Type B pancreatic cell (in vitro differentiated cells): ENCODE results near the gene PCDH18. TPM values are rescaled to one million over a fixed set of nuclear protein-coding genes. Genes with fewer than 3 reads are reported as not detected.
A peak's percentile ranks its signal among the peaks of the same experiment; 100 is the strongest.
"Not testable (repeated sequence)": the region's sequence is repeated elsewhere in the genome, so short reads cannot be mapped to it uniquely, and the experiment has no call there.

ENCODE experiments used
- DNase-seq: peaks from one replicate; pipeline ENCODE4 v3.0.0; 2021; ENCODE audit warnings: mixed read lengths; ENCODE audit not compliant: unreplicated experiment; ENCODE audit errors: extremely low spot score
- H3K27ac Mint-ChIP-seq: 2 replicates; pipeline ENCODE4 v1.8.0; 2021; ENCODE audit warnings: mild to moderate bottlenecking, mixed read lengths
- H3K27me3 Mint-ChIP-seq: 2 replicates; pipeline ENCODE4 v1.8.0; 2021; ENCODE audit warnings: mixed read lengths
- H3K36me3 Mint-ChIP-seq: 2 replicates; pipeline ENCODE4 v1.8.0; 2021; ENCODE audit warnings: mixed read lengths
- H3K4me1 Mint-ChIP-seq: one replicate; pipeline ENCODE4 v1.8.0; 2021; ENCODE audit warnings: mixed read lengths; ENCODE audit not compliant: unreplicated experiment
- H3K4me3 Mint-ChIP-seq: 2 replicates; pipeline ENCODE4 v1.8.0; 2021; ENCODE audit warnings: mild to moderate bottlenecking, mixed read lengths
- H3K9me3 Mint-ChIP-seq: 2 replicates; pipeline ENCODE4 v1.8.0; 2021; ENCODE audit warnings: mixed read lengths
- total RNA-seq: library from RNA; stranded (reverse); gene quantifications from 2 replicates; pipeline ENCODE4 v1.2.1, GENCODE V29; 2021; ENCODE audit warnings: low replicate concordance
- TF ChIP-seq, protein P1 (sequence below): fragments of 200-600 bp; sonication (generic); conservative IDR thresholded peaks from 2 replicates; pipeline ENCODE4 v1.5.0; 2021; ENCODE audit warnings: antibody characterized with exemption, mild to moderate bottlenecking

PCDH18 gene
- total RNA-seq, 1 donor from 2014 or later: 91.8 TPM

- TF ChIP-seq, protein P1, sequence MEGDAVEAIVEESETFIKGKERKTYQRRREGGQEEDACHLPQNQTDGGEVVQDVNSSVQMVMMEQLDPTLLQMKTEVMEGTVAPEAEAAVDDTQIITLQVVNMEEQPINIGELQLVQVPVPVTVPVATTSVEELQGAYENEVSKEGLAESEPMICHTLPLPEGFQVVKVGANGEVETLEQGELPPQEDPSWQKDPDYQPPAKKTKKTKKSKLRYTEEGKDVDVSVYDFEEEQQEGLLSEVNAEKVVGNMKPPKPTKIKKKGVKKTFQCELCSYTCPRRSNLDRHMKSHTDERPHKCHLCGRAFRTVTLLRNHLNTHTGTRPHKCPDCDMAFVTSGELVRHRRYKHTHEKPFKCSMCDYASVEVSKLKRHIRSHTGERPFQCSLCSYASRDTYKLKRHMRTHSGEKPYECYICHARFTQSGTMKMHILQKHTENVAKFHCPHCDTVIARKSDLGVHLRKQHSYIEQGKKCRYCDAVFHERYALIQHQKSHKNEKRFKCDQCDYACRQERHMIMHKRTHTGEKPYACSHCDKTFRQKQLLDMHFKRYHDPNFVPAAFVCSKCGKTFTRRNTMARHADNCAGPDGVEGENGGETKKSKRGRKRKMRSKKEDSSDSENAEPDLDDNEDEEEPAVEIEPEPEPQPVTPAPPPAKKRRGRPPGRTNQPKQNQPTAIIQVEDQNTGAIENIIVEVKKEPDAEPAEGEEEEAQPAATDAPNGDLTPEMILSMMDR: no peak
- DNase-seq: no peak
- no peaks in the 10 kb centered on the region for H3K36me3 Mint-ChIP-seq
- H3K9me3 Mint-ChIP-seq: no peaks in the 10 kb centered on the region
- H3K27me3 Mint-ChIP-seq: no peaks in the 10 kb centered on the region
- peaks cover 12% of the 10 kb centered on the region for H3K4me1 Mint-ChIP-seq
- no peak overlapping the region for H3K4me3 Mint-ChIP-seq
- no peak overlapping the region for H3K27ac Mint-ChIP-seq
Observed at GRCh38 chr4:137509855-137510282, 22.4 kb downstream of the PCDH18 start.

GRCh38 chr4:137502339-137503129, 29.8 kb downstream of the PCDH18 start:
- H3K27ac Mint-ChIP-seq: no peak overlapping the region
- H3K4me3 Mint-ChIP-seq: no peak overlapping the region
- no peaks in the 10 kb centered on the region for H3K27me3 Mint-ChIP-seq
- H3K9me3 Mint-ChIP-seq: no peaks in the 10 kb centered on the region
- DNase-seq: no peak
- H3K4me1 Mint-ChIP-seq: no peaks in the 10 kb centered on the region
- H3K36me3 Mint-ChIP-seq: no peaks in the 10 kb centered on the region
- TF ChIP-seq, protein P1: no peak

- not testable (repeated sequence) for H3K27ac Mint-ChIP-seq, H3K36me3 Mint-ChIP-seq
Observed at GRCh38 chr4:137496267-137496666, 36.0 kb downstream of the PCDH18 start.

GRCh38 chr4:137495578-137495977, 36.7 kb downstream of the PCDH18 start:
- H3K9me3 Mint-ChIP-seq: no peaks in the 10 kb centered on the region
- no peak for DNase-seq
- peak overlapping the region; percentile 4 for H3K4me3 Mint-ChIP-seq
- H3K4me1 Mint-ChIP-seq: no peaks in the 10 kb centered on the region
- TF ChIP-seq, protein P1: no peak
- no peaks in the 10 kb centered on the region for H3K36me3 Mint-ChIP-seq
- no peak overlapping the region for H3K27ac Mint-ChIP-seq
- H3K27me3 Mint-ChIP-seq: no peaks in the 10 kb centered on the region

More at GRCh38 chr4:137496267-137496666, 36.0 kb downstream of the PCDH18 start:
- not testable (repeated sequence) for DNase-seq, H3K27me3 Mint-ChIP-seq, H3K9me3 Mint-ChIP-seq, H3K4me1 Mint-ChIP-seq
- H3K4me3 Mint-ChIP-seq: peak overlapping the region; percentile 75

GRCh38 chr4:137483313-137483959, 48.9 kb downstream of the PCDH18 start:
- DNase-seq, H3K27ac Mint-ChIP-seq, H3K36me3 Mint-ChIP-seq, H3K4me3 Mint-ChIP-seq, H3K27me3 Mint-ChIP-seq, H3K4me1 Mint-ChIP-seq: not testable (repeated sequence)
- H3K9me3 Mint-ChIP-seq: peaks cover 15% of the 10 kb centered on the region

DNA sequence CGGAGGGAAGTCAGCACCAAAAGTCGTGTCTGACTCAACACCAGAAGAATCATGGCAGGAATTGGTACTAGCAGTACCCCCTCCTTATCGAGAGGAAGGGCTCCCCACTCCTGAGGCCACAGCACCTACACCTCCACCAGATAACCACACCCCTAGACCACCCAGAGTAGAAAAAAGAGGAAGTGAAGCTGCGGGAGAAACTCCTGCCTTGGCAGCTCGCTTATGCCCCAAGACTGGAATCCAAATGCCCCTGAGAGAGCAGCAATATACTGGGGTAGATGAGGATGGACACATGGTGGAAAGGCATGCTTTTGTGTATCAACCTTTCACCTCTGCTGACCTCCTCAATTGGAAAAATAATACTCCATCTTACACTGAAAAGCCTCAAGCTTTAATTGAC, 52.6 kb downstream of the PCDH18 start:
- not testable (repeated sequence) for H3K27ac Mint-ChIP-seq, H3K27me3 Mint-ChIP-seq, DNase-seq, H3K36me3 Mint-ChIP-seq, H3K4me3 Mint-ChIP-seq
- Mint-ChIP-seq H3K4me1 (peaks cover 12% of the 10 kb centered on the region), H3K9me3 (peaks cover 15% of the 10 kb centered on the region)

- Mint-ChIP-seq H3K4me3 (no peak overlapping the region), H3K27me3 (no peaks in the 10 kb centered on the region), H3K9me3 (peaks cover 15% of the 10 kb centered on the region), H3K4me1 (peaks cover 16% of the 10 kb centered on the region), H3K27ac (no peak overlapping the region), H3K36me3 (peaks cover 7% of the 10 kb centered on the region)
- DNase-seq: no peak
- TF ChIP-seq, protein P1: no peak
Observed at GRCh38 chr4:137476345-137476744, 55.9 kb downstream of the PCDH18 start.
